ENCODE results near the gene DDHD1. TPM values are rescaled to one million over a fixed set of nuclear protein-coding genes. Genes with fewer than 3 reads are reported as not detected.
"Not testable (repeated sequence)": the region's sequence is repeated elsewhere in the genome, so short reads cannot be mapped to it uniquely, and the experiment has no call there.

Gene DDHD1
- total RNA-seq, 2 experiments from 2014 or later = 42.5 to 44.5 TPM

- Mint-ChIP-seq H3K27ac (no peak overlapping the region), H3K27me3 (no peaks in the 10 kb centered on the region), H3K9me3 (peaks cover 2% of the 10 kb centered on the region), H3K36me3 (ENCODE audit: low read depth) (peaks cover 80% of the 10 kb centered on the region), H3K4me3 (no peak overlapping the region), H3K4me1 (ENCODE audit: low read depth) (peaks cover 20% of the 10 kb centered on the region)
- DNase-seq = no peak
- Histone ChIP-seq H3K27ac (ENCODE audit: low read depth in 1 of 2, low read length in 2 of 2) (no peak overlapping the region), H3K36me3 (ENCODE audit: insufficient read depth, low read length) (peaks cover 16% of the 10 kb centered on the region), H3K4me1 (ENCODE audit: insufficient read depth, low read length) (no peaks in the 10 kb centered on the region), H3K4me3 (ENCODE audit: low read length) (no peak overlapping the region), H3K9me3 (ENCODE audit: control insufficient read depth in 1 of 2, insufficient read depth in 1 of 2, low read length in 2 of 2) (no peaks in the 10 kb centered on the region), H3K27me3 (ENCODE audit: control insufficient read depth in 1 of 2, insufficient read depth in 2 of 2, low read length in 2 of 2) (no peaks in the 10 kb centered on the region)
- intact Hi-C loops (cut with DNase I, micrococcal nuclease) = no loop called here
- ChIA-PET POLR2A (interaction anchor here (0.8 kb wide), 1 partner anchor 18 kb away, joined by 5 read pairs; no protein-coding TSS in a partner anchor), CTCF (interaction anchor here (1.5 kb wide), 1 partner anchor 9 kb away, joined by 3 read pairs; no protein-coding TSS in a partner anchor)
- no peak for ATAC-seq (ENCODE audit: poor library complexity)
- TF ChIP-seq CTCF (IDR thresholded peaks at IDR 0.05) = no peak
Measured at GRCh38 chr14:53090853-53091252, 62.3 kb downstream of the DDHD1 start.

- H3K4me3 Mint-ChIP-seq; DNase-seq; H3K36me3 ChIP-seq (ENCODE audit: insufficient read depth, low read length); H3K4me1 ChIP-seq (ENCODE audit: insufficient read depth, low read length); CTCF ChIA-PET; H3K27me3 ChIP-seq (ENCODE audit: control insufficient read depth in 1 of 2, insufficient read depth in 2 of 2, low read length in 2 of 2); H3K27ac Mint-ChIP-seq; H3K27me3 Mint-ChIP-seq; ATAC-seq (ENCODE audit: poor library complexity); H3K9me3 Mint-ChIP-seq; H3K4me3 ChIP-seq (ENCODE audit: low read length); POLR2A ChIA-PET; H3K9me3 ChIP-seq (ENCODE audit: control insufficient read depth in 1 of 2, insufficient read depth in 1 of 2, low read length in 2 of 2); H3K27ac ChIP-seq (ENCODE audit: low read depth in 1 of 2, low read length in 2 of 2); intact Hi-C loops (cut with DNase I, micrococcal nuclease): not testable (repeated sequence)
- peaks cover 24% of the 10 kb centered on the region for H3K4me1 Mint-ChIP-seq (ENCODE audit: low read depth)
- H3K36me3 Mint-ChIP-seq (ENCODE audit: low read depth) = peaks cover 86% of the 10 kb centered on the region
Measured at GRCh38 chr14:53084954-53085353, 68.2 kb downstream of the DDHD1 start.

- Histone ChIP-seq H3K4me1 (ENCODE audit: insufficient read depth, low read length) (no peaks in the 10 kb centered on the region), H3K36me3 (ENCODE audit: insufficient read depth, low read length) (peaks cover 15% of the 10 kb centered on the region), H3K27me3 (ENCODE audit: control insufficient read depth in 1 of 2, insufficient read depth in 2 of 2, low read length in 2 of 2) (no peaks in the 10 kb centered on the region), H3K9me3 (ENCODE audit: control insufficient read depth in 1 of 2, insufficient read depth in 1 of 2, low read length in 2 of 2) (no peaks in the 10 kb centered on the region), H3K4me3 (ENCODE audit: low read length) (no peak overlapping the region), H3K27ac (ENCODE audit: low read depth in 1 of 2, low read length in 2 of 2) (no peak overlapping the region)
- Mint-ChIP-seq H3K27me3 (no peaks in the 10 kb centered on the region), H3K4me3 (no peak overlapping the region), H3K27ac (no peak overlapping the region), H3K4me1 (ENCODE audit: low read depth) (no peaks in the 10 kb centered on the region), H3K36me3 (ENCODE audit: low read depth) (peaks cover 36% of the 10 kb centered on the region), H3K9me3 (no peaks in the 10 kb centered on the region)
- intact Hi-C loops (cut with DNase I, micrococcal nuclease) = no loop called here
- ATAC-seq (ENCODE audit: poor library complexity) = no peak
- TF ChIP-seq CTCF (IDR thresholded peaks at IDR 0.05) = no peak
- ChIA-PET POLR2A (no interaction called here), CTCF (no interaction called here)
- DNase-seq = no peak
Measured at GRCh38 chr14:53064475-53064874, 88.6 kb downstream of the DDHD1 start.

GRCh38 chr14:53062856-53063255 lies 90.3 kb downstream of the DDHD1 start:
- peaks cover 15% of the 10 kb centered on the region for H3K36me3 ChIP-seq (ENCODE audit: insufficient read depth, low read length)
- Mint-ChIP-seq H3K36me3 (ENCODE audit: low read depth) (peaks cover 35% of the 10 kb centered on the region), H3K27ac (no peak overlapping the region), H3K4me1 (ENCODE audit: low read depth) (no peaks in the 10 kb centered on the region), H3K4me3 (no peak overlapping the region), H3K27me3 (no peaks in the 10 kb centered on the region), H3K9me3 (no peaks in the 10 kb centered on the region)
- H3K4me3 ChIP-seq (ENCODE audit: low read length) = no peak overlapping the region
- intact Hi-C loops (cut with DNase I, micrococcal nuclease) = no loop called here
- ChIA-PET CTCF (no interaction called here), POLR2A (interaction anchor here (1.4 kb wide), 1 partner anchor 90 kb away, joined by 7 read pairs; the partner anchor contains the start of gene DDHD1)
- H3K27ac ChIP-seq (ENCODE audit: low read depth in 1 of 2, low read length in 2 of 2) = no peak overlapping the region
- no peak for ATAC-seq (ENCODE audit: poor library complexity)
- no peaks in the 10 kb centered on the region for H3K9me3 ChIP-seq (ENCODE audit: control insufficient read depth in 1 of 2, insufficient read depth in 1 of 2, low read length in 2 of 2)
- no peaks in the 10 kb centered on the region for H3K4me1 ChIP-seq (ENCODE audit: insufficient read depth, low read length)
- no peak for DNase-seq
- TF ChIP-seq CTCF (IDR thresholded peaks at IDR 0.05) = no peak
- no peaks in the 10 kb centered on the region for H3K27me3 ChIP-seq (ENCODE audit: control insufficient read depth in 1 of 2, insufficient read depth in 2 of 2, low read length in 2 of 2)
